ENCODE results near the gene WFDC6. TPM values are rescaled to one million over a fixed set of nuclear protein-coding genes. Genes with fewer than 3 reads are reported as not detected.
A peak's percentile ranks its signal among the peaks of the same experiment; 100 is the strongest.

The WFDC6 gene
- total and polyA plus RNA-seq, 2 of the 8 experiments (the other 6 are each of a cell fraction or from before 2014, with no cell fraction given): not detected

- Histone ChIP-seq H4K8ac (ENCODE audit: extremely low read depth, insufficient read depth, low read length) (no peak overlapping the region), H3K79me1 (ENCODE audit: low read depth, low read length) (no peaks in the 10 kb centered on the region), H2BK120ac (replicated peaks; ENCODE audit: low read depth, low read length) (no peak overlapping the region), H3K23ac (ENCODE audit: insufficient read length) (no peak overlapping the region), H3K4me3 (ENCODE audit: extremely low read depth in 1 of 4, insufficient read depth in 2 of 4, low read depth in 3 of 4, low read length in 4 of 4) (no peak overlapping the region), H2BK20ac (ENCODE audit: low read length) (no peak overlapping the region), H4K20me1 (replicated peaks in 1 of 2; ENCODE audit: control insufficient read depth in 1 of 2, insufficient read depth in 2 of 2, low read length in 2 of 2) (no peaks in the 10 kb centered on the region), H4K91ac (replicated peaks; ENCODE audit: insufficient read length, low read length) (no peak overlapping the region), H3K27ac (ENCODE audit: low read depth, low read length) (no peak overlapping the region), H2AK5ac (ENCODE audit: low read depth, low read length) (no peak overlapping the region), H3K36me3 (ENCODE audit: control insufficient read depth in 2 of 4, insufficient read depth in 4 of 4, low read length in 3 of 4) (no peaks in the 10 kb centered on the region), H3K56ac (replicated peaks; ENCODE audit: insufficient read length, low read depth, low read length) (no peak overlapping the region), H2BK5ac (ENCODE audit: low read depth, low read length) (no peak overlapping the region), H4K5ac (ENCODE audit: insufficient read length, low read depth, low read length) (no peak overlapping the region), H3K79me2 (ENCODE audit: control insufficient read depth in 1 of 2, insufficient read depth in 2 of 2, low read length in 2 of 2) (no peaks in the 10 kb centered on the region), H3K4me2 (ENCODE audit: insufficient read depth in 1 of 2, low read depth in 2 of 2, low read length in 2 of 2) (no peak overlapping the region), H3K23me2 (ENCODE audit: low read depth, low read length) (no peaks in the 10 kb centered on the region), H2BK15ac (ENCODE audit: low read length) (no peak overlapping the region), H3K9ac (replicated peaks in 1 of 4; ENCODE audit: extremely low read depth in 1 of 4, low read depth in 3 of 4, low read length in 3 of 4) (no peak overlapping the region), H2AFZ (ENCODE audit: low read length) (no peak overlapping the region), H3K9me3 (ENCODE audit: insufficient read depth in 2 of 2, low read depth in 1 of 2, low read length in 1 of 2) (no peaks in the 10 kb centered on the region), H3K18ac (ENCODE audit: extremely low read depth, low read length) (no peak overlapping the region), H3K14ac (ENCODE audit: insufficient read length) (no peak overlapping the region), H3K4me1 (replicated peaks in 1 of 4; ENCODE audit: control insufficient read depth in 3 of 4, insufficient read depth in 4 of 4, low read length in 3 of 4) (0 out of 7 replicates have a peak, but pooled peaks cover 0 to 3% (median 0%) of the 10 kb centered on the region in 4 experiments), H3K27me3 (replicated peaks in 1 of 4; ENCODE audit: control insufficient read depth in 3 of 4, extremely low read depth in 1 of 4, insufficient read depth in 3 of 4, low read length in 3 of 4) (no peaks in the 10 kb centered on the region), H3K4ac (replicated peaks; ENCODE audit: insufficient read length, low read depth, low read length) (no peak overlapping the region), H2BK12ac (ENCODE audit: low read depth, low read length) (no peak overlapping the region)
- peak in 1 of 2 experiments; percentile 27 for DNase-seq (ENCODE audit: low read depth in 1 of 2, low spot score in 2 of 2)
- WGBS, 2 experiments (ENCODE audit: extremely low coverage in 1 of 2, insufficient coverage in 1 of 2, insufficient read length in 1 of 2, insufficient replicate concordance in 2 of 2, low coverage in 1 of 2, low lambda C conversion rate in 2 of 2, missing lambda C conversion rate in 1 of 2): 95% methylated on average over 3 of the region's 3 CpGs; no CpG with 5 or more reads in 1 of the 2 experiments
- peak; percentile 32 to 47; a peak in 3 of 4 replicates for TF ChIP-seq RAD21 (IDR thresholded peaks at IDR 0.05 in 1 of 2, conservative IDR thresholded peaks at IDR 0.05 in 1 of 2; ENCODE audit: low read depth in 2 of 2, low read length in 2 of 2)
- TF ChIP-seq CTCF (IDR thresholded peaks at IDR 0.05; ENCODE audit: control extremely low read depth in 1 of 3, insufficient read depth in 1 of 3, low read depth in 1 of 3, low read length in 3 of 3): peak in 1 of 3 experiments; percentile 27; a peak in 1 of 4 replicates
- TF ChIP-seq NRF1 (IDR thresholded peaks at IDR 0.05; ENCODE audit: low read depth, low read length): no peak
- TF ChIP-seq RXRA (IDR thresholded peaks at IDR 0.05; ENCODE audit: insufficient read depth, low read depth, low read length): no peak
- CTCF ChIA-PET (ENCODE audit: partially characterized antibody): interaction anchor here (0.5 to 2.7 kb wide), 14 partner anchors 12 to 388 kb away, joined by 3 to 22 read pairs (median 4); partner anchors contain the start of genes SPINT3 and WFDC6
- no peak for FAIRE-seq
- POLR2A ChIA-PET (ENCODE audit: partially characterized antibody): interaction anchor here (2.0 kb wide), 1 partner anchor 7 kb away, joined by 7 read pairs; no protein-coding TSS in a partner anchor
Measured at GRCh38 chr20:45497971-45498494, 41.2 kb downstream of the WFDC6 start.
